H9 (cell line): ENCODE data around the gene SPATA6L. TPM values are rescaled to one million over a fixed set of nuclear protein-coding genes. Genes with fewer than 3 reads are reported as not detected.

Experiments used
- DNase-seq: peaks from one replicate; pipeline ENCODE4 v3.0.0-alpha.2; 2017
- H2AFZ ChIP-seq: one replicate; pipeline ENCODE4 v1.6.1; 2013; ENCODE audit warnings: mild to moderate bottlenecking, low read length, control low read depth, moderate library complexity
- H2AK5ac ChIP-seq: 2 replicates; pipeline ENCODE4 v1.6.1; 2013; ENCODE audit warnings: low read length, control low read depth, mixed read lengths; ENCODE audit not compliant: insufficient read length
- H2BK120ac ChIP-seq: one replicate; pipeline ENCODE4 v1.6.1; 2013; ENCODE audit warnings: low read depth, mild to moderate bottlenecking, low read length, control low read depth, inconsistent platforms; ENCODE audit not compliant: poor library complexity, severe bottlenecking
- H2BK12ac ChIP-seq: 2 replicates; pipeline ENCODE4 v1.6.1; 2013; ENCODE audit warnings: low read length, control low read depth, mixed read lengths, low read depth; ENCODE audit not compliant: insufficient read length
- H2BK15ac ChIP-seq: 2 replicates; pipeline ENCODE4 v1.6.1; 2013; ENCODE audit warnings: low read depth, low read length, control low read depth
- H2BK20ac ChIP-seq: one replicate; pipeline ENCODE4 v1.6.1; 2013; ENCODE audit warnings: low read depth, mild to moderate bottlenecking, low read length, control low read depth, inconsistent platforms; ENCODE audit not compliant: poor library complexity, severe bottlenecking
- H2BK5ac ChIP-seq: 2 replicates; pipeline ENCODE4 v1.6.1; 2013; ENCODE audit warnings: low read length, control low read depth, mixed read lengths; ENCODE audit not compliant: insufficient read length
- H3K14ac ChIP-seq: 2 replicates; pipeline ENCODE4 v1.6.1; 2013; ENCODE audit warnings: low read length, control low read depth; ENCODE audit not compliant: insufficient read depth
- H3K18ac ChIP-seq: 2 replicates; pipeline ENCODE4 v1.6.1; 2013; ENCODE audit warnings: low read depth, mild to moderate bottlenecking, mixed read lengths, low read length, control low read depth; ENCODE audit not compliant: insufficient read length
- H3K23ac ChIP-seq: 2 replicates; pipeline ENCODE4 v1.6.1; 2013; ENCODE audit warnings: low read length, control low read depth, mixed read lengths, low read depth; ENCODE audit not compliant: insufficient read length
- H3K23me2 ChIP-seq: 2 replicates; pipeline ENCODE4 v1.6.1; 2013; ENCODE audit warnings: low read depth, mild to moderate bottlenecking, mixed read lengths, low read length, control low read depth; ENCODE audit not compliant: insufficient read length, poor library complexity, severe bottlenecking
- H3K27ac ChIP-seq: 2 replicates; pipeline ENCODE4 v1.5.1; 2013; ENCODE audit warnings: low read length, control low read depth, mixed read lengths, low read depth; ENCODE audit not compliant: insufficient read length
- H3K27me3 ChIP-seq: 2 replicates; pipeline ENCODE4 v1.6.1; 2013; ENCODE audit warnings: low read length, control low read depth, inconsistent platforms; ENCODE audit not compliant: insufficient read depth
- H3K4ac ChIP-seq: 2 replicates; pipeline ENCODE4 v1.6.1; 2013; ENCODE audit warnings: low read depth, mild to moderate bottlenecking, control low read depth, inconsistent platforms, low read length, moderate library complexity
- H3K4me1 ChIP-seq: 2 replicates; pipeline ENCODE4 v1.6.1; 2013; ENCODE audit warnings: low read length, control low read depth, inconsistent platforms; ENCODE audit not compliant: insufficient read depth
- H3K4me2 ChIP-seq: 2 replicates; pipeline ENCODE4 v1.6.1; 2013; ENCODE audit warnings: low read length, control low read depth, mixed read lengths; ENCODE audit not compliant: insufficient read length, insufficient read depth
- H3K56ac ChIP-seq: 2 replicates; pipeline ENCODE4 v1.6.1; 2013; ENCODE audit warnings: low read depth, mild to moderate bottlenecking, mixed read lengths, low read length, control low read depth; ENCODE audit not compliant: insufficient read length
- H3K79me1 ChIP-seq: 2 replicates; pipeline ENCODE4 v1.6.1; 2013; ENCODE audit warnings: low read depth, mild to moderate bottlenecking, moderate library complexity, low read length, control low read depth, inconsistent platforms; ENCODE audit not compliant: insufficient read depth, poor library complexity, severe bottlenecking
- H3K79me2 ChIP-seq: 2 replicates; pipeline ENCODE4 v1.6.1; 2013; ENCODE audit warnings: low read length, control low read depth, inconsistent platforms; ENCODE audit not compliant: insufficient read depth
- H3K9ac ChIP-seq: 2 replicates; pipeline ENCODE4 v1.6.1; 2013; ENCODE audit warnings: low read length, control low read depth, mixed read lengths; ENCODE audit not compliant: insufficient read length; ENCODE audit errors: extremely low read depth
- H3K9me3 ChIP-seq: one replicate; pipeline ENCODE4 v1.6.1; 2013; ENCODE audit warnings: low read depth, low read length, inconsistent platforms; ENCODE audit not compliant: control insufficient read depth
- H3T11ph ChIP-seq: one replicate; pipeline ENCODE4 v1.6.1; 2013; ENCODE audit warnings: mild to moderate bottlenecking, low read length, control low read depth, inconsistent platforms
- H4K20me1 ChIP-seq: one replicate; pipeline ENCODE4 v1.6.1; 2013; ENCODE audit not compliant: control insufficient read depth, insufficient read length, insufficient read depth
- H4K5ac ChIP-seq: 2 replicates; pipeline ENCODE4 v1.6.1; 2013; ENCODE audit warnings: low read depth, mild to moderate bottlenecking, mixed read lengths, low read length, control low read depth; ENCODE audit not compliant: insufficient read length
- H4K8ac ChIP-seq: replicated peaks from 2 replicates; pipeline ENCODE4 v1.6.1; 2013; ENCODE audit warnings: low read length, control low read depth, mixed read lengths, low read depth; ENCODE audit not compliant: insufficient read length
- H4K91ac ChIP-seq: 2 replicates; pipeline ENCODE4 v1.6.1; 2013; ENCODE audit warnings: low read depth, mild to moderate bottlenecking, moderate library complexity, mixed read lengths, low read length, control low read depth; ENCODE audit not compliant: insufficient read length
- H3K27ac Mint-ChIP-seq, 3 experiments: 2 replicates in 2 of 3; 3 replicates in 1 of 3; pipeline ENCODE4 v1.8.0; 2020 to 2021; ENCODE audit warnings: mixed read lengths in 3 of 3, mild to moderate bottlenecking in 1 of 3, moderate library complexity in 1 of 3
- H3K27me3 Mint-ChIP-seq: 2 replicates; pipeline ENCODE4 v1.8.0; 2021; ENCODE audit warnings: low read depth, mild to moderate bottlenecking, moderate library complexity, mixed read lengths
- H3K36me3 Mint-ChIP-seq, 3 experiments: 2 replicates in 2 of 3; 3 replicates in 1 of 3; pipeline ENCODE4 v1.8.0; 2020 to 2021; ENCODE audit warnings: low read depth in 3 of 3, mixed read lengths in 3 of 3; ENCODE audit not compliant: insufficient read depth in 1 of 3
- H3K4me1 Mint-ChIP-seq, 2 experiments: 2 replicates each; pipeline ENCODE4 v1.8.0; 2020; ENCODE audit warnings: mixed read lengths in 2 of 2
- H3K4me3 Mint-ChIP-seq, 2 experiments: 2 replicates in 1 of 2; 3 replicates in 1 of 2; pipeline ENCODE4 v1.8.0; 2020 to 2021; ENCODE audit warnings: mild to moderate bottlenecking in 2 of 2, mixed read lengths in 2 of 2, moderate library complexity in 1 of 2
- H3K9me3 Mint-ChIP-seq, 2 experiments: 2 replicates in 1 of 2; 3 replicates in 1 of 2; pipeline ENCODE4 v1.8.0; 2020; ENCODE audit warnings: mild to moderate bottlenecking in 2 of 2, mixed read lengths in 2 of 2, moderate library complexity in 1 of 2
- CTCF ChIP-seq: fragments of 200-600 bp; sonication (generic); conservative IDR thresholded peaks from 3 replicates; pipeline ENCODE4 v1.8.0; 2021; ENCODE audit warnings: antibody characterized with exemption, mild to moderate bottlenecking
- WGBS: extraction: QIAGEN DNeasy Blood & Tissue Kit; methylation state at CpG from one replicate; pipeline ENCODE4 v1.1.7; 2013; ENCODE audit warnings: missing lambda C conversion rate, low lambda C conversion rate, mixed read lengths; ENCODE audit not compliant: insufficient read length; ENCODE audit errors: extremely low coverage; 5-methylcytosine and 5-hydroxymethylcytosine counted together
- total RNA-seq: library from RNA; stranded (reverse); gene quantifications from 2 replicates; pipeline ENCODE4 v1.2.1, GENCODE V29; 2021

Gene SPATA6L
- total RNA-seq, 1 experiment from 2014 or later = 0.87 TPM

GRCh38 chr9:4594994-4595393, 71.3 kb downstream of the SPATA6L start:
- Histone ChIP-seq H3K14ac (no peak overlapping the region), H2BK120ac (no peak overlapping the region), H3K18ac (no peak overlapping the region), H2AFZ (no peak overlapping the region), H3K9me3 (no peaks in the 10 kb centered on the region), H3T11ph (no peak overlapping the region), H3K23ac (no peak overlapping the region), H2AK5ac (no peak overlapping the region), H3K27ac (no peak overlapping the region), H3K56ac (no peak overlapping the region), H3K23me2 (no peaks in the 10 kb centered on the region), H4K8ac (no peak overlapping the region), H4K20me1 (no peaks in the 10 kb centered on the region), H2BK20ac (no peak overlapping the region), H4K91ac (no peak overlapping the region), H2BK12ac (no peak overlapping the region), H2BK15ac (no peak overlapping the region), H3K4ac (no peak overlapping the region), H2BK5ac (no peak overlapping the region), H4K5ac (no peak overlapping the region), H3K4me1 (peaks cover 4% of the 10 kb centered on the region; the same call in 1 of the 2 replicates), H3K9ac (no peak overlapping the region), H3K79me2 (no peaks in the 10 kb centered on the region), H3K79me1 (no peaks in the 10 kb centered on the region), H3K4me2 (no peak overlapping the region), H3K27me3 (no peaks in the 10 kb centered on the region)
- no peak overlapping the region for H3K27ac Mint-ChIP-seq
- H3K4me1 Mint-ChIP-seq = peaks cover 15 to 16% of the 10 kb centered on the region in 2 experiments
- no peak overlapping the region for H3K4me3 Mint-ChIP-seq
- no peaks in the 10 kb centered on the region for H3K9me3 Mint-ChIP-seq
- H3K36me3 Mint-ChIP-seq = no peaks in the 10 kb centered on the region; a peak in 1 of 7 replicates
- WGBS = no CpG with 5 or more reads among the region's 2 CpGs
- TF ChIP-seq CTCF = no peak
- DNase-seq = no peak
- peaks cover 2% of the 10 kb centered on the region; the same call in 1 of the 2 replicates for H3K27me3 Mint-ChIP-seq
